ENCODE data around the gene IGF2BP1.
"Not testable (repeated sequence)": the region's sequence is repeated elsewhere in the genome, so short reads cannot be mapped to it uniquely, and the experiment has no call there.

The IGF2BP1 gene

DNA sequence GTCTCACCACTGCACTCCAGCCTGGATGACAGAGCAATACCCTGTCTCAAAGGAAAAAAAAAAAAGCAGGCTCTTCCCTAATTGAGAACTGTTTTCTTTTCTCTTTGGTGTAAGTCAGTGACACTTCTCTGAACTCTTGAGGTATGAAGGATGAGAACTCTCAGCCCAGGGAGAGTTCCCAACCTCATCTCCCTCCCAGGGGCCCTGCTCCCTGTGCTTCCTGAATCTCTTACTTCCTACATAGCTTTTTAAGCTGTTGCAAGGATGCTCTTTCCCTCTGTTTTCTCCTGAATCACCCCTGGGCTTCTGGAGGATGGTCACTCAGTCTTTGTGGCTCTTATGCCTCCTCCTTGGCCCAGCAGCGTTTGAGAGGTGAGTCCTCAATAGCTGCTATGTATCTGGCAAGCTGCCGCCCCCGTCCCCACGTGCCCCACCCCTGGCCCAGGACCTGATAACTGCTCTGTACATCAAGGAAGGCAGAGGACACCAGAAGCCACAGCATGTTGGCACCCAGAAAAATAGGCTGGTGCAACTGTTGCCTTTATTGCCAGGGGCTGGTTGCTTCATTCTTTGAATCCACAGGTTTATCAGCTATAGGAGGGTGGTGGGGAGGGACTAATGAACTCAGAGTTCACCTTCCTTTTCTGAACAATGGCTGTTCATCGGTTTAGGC, 24.0 kb downstream of the IGF2BP1 start:
- no peak for DNase-seq

- no peak for DNase-seq
These were observed 24.6 kb downstream of the IGF2BP1 start for GRCh38 chr17:49021768-49022103.

GRCh38 chr17:49022391-49022941, 25.3 kb downstream of the IGF2BP1 start:
- no peak for DNase-seq

- DNase-seq, result no peak
These were observed 27.3 kb downstream of the IGF2BP1 start for GRCh38 chr17:49024523-49024922.

- DNase-seq, result not testable (repeated sequence)
These were observed 29.3 kb downstream of the IGF2BP1 start for GRCh38 chr17:49026447-49026846.

DNA sequence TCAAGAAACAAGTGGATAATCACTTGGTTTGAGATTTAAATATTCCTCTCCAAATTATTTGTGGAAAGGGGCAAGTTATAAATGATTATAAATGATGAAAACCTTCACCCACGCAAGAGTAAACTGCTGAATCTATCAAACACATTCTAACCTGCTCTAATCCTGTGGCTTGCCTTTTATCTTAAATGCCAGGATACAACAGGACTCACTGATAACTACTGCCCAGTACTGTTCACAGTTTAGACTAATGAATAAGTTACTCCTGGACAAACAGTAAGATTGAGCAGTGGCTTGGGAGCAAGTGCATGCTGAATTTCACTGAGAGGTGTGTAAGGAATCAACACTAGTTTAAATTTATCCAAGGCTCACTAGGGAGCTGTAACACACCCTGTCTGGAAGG, 31.1 kb downstream of the IGF2BP1 start:
- no peak for DNase-seq

- DNase-seq, result no peak
These were observed 32.6 kb downstream of the IGF2BP1 start for GRCh38 chr17:49029801-49030200.

GRCh38 chr17:49031965-49032928, 35.1 kb downstream of the IGF2BP1 start:
- DNase-seq, result peak; percentile 14

- no peak for DNase-seq
These were observed 38.5 kb downstream of the IGF2BP1 start for GRCh38 chr17:49035470-49036269.

- no peak for DNase-seq
These were observed 39.1 kb downstream of the IGF2BP1 start for GRCh38 chr17:49036270-49036626.

DNA sequence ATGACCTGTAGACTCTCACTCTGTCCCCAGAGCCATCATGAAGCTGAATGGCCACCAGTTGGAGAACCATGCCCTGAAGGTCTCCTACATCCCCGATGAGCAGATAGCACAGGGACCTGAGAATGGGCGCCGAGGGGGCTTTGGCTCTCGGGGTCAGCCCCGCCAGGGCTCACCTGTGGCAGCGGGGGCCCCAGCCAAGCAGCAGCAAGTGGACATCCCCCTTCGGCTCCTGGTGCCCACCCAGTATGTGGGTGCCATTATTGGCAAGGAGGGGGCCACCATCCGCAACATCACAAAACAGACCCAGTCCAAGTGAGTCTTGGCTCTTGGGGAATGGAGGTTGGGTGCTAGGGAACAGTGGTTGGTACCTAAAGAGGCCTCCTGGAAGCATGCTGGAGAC, 41.0 kb downstream of the IGF2BP1 start:
- DNase-seq, result no peak

- no peak for DNase-seq
These were observed 41.4 kb downstream of the IGF2BP1 start for GRCh38 chr17:49038544-49038943.

DNA sequence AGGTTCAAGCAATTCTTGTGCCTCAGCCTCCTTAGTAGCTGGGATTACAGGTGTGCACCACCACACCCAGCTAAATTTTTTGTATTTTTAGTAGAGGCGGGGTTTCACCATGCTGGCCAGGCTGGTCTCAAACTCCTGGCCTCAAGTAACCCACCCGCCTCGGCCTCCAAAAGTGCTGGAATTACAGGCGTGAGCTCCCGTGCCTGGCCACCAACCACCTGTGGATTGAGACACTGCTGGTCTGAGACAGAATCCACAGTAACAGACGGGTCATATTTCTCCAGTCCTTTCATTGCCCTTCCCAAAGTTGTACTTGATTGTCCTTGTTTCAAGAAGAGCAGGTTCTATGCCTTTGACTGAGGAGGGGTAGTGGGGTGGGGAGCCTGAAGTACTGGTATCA, 42.3 kb downstream of the IGF2BP1 start:
- DNase-seq, result not testable (repeated sequence)

GRCh38 chr17:49041527-49041926, 44.3 kb downstream of the IGF2BP1 start:
- DNase-seq, result no peak

DNA sequence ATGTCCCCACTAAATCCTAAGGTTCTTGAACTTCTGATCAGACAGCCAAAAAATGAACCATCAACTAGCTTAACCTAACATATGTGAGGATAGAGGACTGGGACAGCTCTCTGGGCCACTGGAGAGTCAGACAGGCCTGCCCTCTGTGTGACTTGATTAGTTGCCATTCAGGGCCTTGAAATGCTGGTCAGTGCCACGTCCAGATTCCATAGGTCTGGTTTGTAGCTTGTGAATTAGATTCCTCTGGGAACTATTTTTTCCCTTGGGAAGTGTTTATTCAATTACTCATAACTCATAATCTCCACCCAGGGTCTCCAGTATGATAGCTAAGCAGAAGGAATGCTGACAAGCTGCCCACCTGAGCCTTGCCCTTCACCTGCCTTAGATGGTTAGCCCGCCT, 48.2 kb downstream of the IGF2BP1 start:
- DNase-seq, result no peak

DNA sequence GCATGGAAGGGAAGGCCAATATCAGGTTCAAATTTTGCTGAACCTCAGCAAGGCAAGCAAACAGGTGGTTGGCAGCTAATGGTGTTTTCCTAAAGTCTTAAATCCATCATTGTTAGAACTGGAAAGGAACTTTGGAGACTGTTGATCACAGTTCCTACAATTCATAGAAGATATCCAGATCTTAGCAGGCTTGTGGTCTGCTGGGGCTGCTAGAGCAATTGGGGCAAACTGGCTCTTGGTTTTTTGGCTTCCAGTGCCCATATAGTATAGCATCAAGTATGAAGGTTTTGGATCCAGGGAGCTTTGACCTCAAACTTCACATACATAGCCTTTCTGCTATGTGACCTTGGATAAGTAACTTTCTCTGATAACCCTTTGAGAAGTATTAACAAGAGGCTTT, 49.7 kb downstream of the IGF2BP1 start:
- DNase-seq, result no peak

DNA sequence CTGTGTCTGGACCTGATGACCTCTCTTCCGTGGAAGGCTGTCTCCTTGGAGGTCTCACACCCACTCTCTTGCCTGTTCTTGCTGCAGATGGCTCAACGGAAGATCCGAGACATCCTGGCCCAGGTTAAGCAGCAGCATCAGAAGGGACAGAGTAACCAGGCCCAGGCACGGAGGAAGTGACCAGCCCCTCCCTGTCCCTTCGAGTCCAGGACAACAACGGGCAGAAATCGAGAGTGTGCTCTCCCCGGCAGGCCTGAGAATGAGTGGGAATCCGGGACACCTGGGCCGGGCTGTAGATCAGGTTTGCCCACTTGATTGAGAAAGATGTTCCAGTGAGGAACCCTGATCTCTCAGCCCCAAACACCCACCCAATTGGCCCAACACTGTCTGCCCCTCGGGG, 52.1 kb downstream of the IGF2BP1 start:
- DNase-seq, result no peak

GRCh38 chr17:49050611-49051010, 53.4 kb downstream of the IGF2BP1 start:
- DNase-seq, result no peak

DNA sequence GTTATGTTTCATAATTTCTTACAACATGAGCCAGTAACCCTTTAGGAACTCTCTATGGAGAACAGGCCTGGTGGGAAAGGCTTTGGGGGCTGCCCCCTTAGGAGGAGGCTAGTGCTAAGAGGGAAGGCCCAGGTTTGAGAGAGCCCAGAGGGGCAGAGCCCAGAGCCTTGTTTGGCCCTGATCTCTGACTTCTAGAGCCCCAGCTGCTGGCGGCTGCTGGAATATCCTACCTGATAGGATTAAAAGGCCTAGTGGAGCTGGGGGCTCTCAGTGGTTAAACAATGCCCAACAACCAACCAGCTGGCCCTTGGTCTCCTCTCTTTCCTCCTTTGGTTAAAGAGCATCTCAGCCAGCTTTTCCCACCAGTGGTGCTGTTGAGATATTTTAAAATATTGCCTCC, 54.1 kb downstream of the IGF2BP1 start:
- DNase-seq, result no peak

DNA sequence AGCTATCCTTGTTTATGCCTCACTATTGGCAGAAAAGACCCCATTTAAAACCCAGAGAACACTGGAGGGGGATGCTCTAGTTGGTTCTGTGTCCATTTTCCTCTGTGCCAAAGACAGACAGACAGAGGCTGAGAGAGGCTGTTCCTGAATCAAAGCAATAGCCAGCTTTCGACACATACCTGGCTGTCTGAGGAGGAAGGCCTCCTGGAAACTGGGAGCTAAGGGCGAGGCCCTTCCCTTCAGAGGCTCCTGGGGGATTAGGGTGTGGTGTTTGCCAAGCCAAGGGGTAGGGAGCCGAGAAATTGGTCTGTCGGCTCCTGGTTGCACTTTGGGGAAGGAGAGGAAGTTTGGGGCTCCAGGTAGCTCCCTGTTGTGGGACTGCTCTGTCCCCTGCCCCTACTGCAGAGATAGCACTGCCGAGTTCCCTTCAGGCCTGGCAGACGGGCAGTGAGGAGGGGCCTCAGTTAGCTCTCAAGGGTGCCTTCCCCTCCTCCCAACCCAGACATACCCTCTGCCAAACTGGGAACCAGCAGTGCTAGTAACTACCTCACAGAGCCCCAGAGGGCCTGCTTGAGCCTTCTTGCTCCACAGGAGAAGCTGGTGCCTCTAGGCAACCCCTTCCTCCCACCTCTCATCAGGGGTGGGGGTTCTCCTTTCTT, 56.1 kb downstream of the IGF2BP1 start:
- DNase-seq, result no peak

- DNase-seq, result no peak
These were observed 57.3 kb downstream of the IGF2BP1 start for GRCh38 chr17:49054342-49055092.

All from effector CD4-positive, alpha-beta T cell (primary cell).